NCI-H2196 (cell line): ENCODE data around the gene KCNB1.

Source experiments
- DNase-seq: peaks from one replicate; lab custom pipeline; 2025; ENCODE audit not compliant: unreplicated experiment; lab: John Stamatoyannopoulos, UW

The KCNB1 gene

DNA sequence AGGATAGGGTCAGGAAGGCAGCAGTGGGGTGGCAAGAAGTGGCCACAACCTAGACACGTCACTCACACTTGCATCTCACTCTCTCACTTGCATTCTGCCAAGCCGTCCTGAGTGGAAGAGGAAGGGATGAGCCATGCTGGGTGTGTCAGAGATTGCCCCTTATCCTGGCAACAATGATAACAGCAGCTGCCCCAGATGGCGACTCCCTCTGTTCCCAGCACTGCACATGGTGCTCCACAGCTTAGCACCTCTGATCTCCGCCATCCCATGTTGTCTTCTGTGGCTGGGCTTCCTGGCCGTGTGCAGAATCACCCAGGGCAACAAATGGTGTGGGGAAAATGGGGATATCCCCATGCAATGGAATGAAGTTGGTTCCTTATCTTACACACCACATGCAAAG is 11.1 kb downstream of the KCNB1 start:
- DNase-seq, result no peak

DNA sequence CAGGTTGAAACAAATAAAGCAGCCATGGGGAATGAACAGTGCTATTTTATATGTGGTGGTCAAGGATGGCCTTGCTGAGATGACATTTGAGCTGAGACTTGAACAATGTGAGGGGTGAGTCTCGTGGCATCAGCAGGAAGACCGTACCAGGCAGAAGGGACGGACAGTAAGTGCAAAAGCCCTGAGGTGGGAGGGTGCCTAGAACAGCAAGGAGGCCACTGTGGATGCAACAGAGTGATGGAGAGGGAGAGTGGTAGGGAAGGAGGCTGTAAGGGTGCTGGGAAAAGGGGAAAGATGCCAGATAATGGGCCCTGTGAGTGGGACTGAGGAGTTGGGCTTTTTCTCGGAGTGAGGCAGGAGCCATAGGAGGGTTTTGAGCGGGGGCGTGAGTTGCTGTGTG is 11.5 kb downstream of the KCNB1 start:
- no peak for DNase-seq

DNA sequence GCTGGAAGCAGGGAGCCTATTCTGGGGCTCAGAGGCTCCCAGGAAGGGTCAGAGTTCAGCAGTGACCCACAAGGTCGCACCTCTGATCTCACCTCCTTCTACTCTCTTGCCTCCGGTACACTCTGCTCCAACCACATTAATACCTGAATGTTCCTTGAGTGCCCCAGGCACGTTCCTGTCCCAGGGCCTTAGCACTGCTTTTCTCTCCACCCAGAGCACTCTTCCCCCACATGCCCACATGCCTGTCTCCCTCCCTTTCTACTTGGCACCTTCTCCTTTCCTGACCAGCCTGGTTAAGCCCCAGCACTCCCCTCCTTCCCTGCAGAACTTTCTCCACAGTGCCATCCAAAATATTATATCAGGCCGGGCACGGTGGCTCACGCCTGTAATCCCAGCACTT is 13.4 kb downstream of the KCNB1 start:
- DNase-seq, result no peak

DNA sequence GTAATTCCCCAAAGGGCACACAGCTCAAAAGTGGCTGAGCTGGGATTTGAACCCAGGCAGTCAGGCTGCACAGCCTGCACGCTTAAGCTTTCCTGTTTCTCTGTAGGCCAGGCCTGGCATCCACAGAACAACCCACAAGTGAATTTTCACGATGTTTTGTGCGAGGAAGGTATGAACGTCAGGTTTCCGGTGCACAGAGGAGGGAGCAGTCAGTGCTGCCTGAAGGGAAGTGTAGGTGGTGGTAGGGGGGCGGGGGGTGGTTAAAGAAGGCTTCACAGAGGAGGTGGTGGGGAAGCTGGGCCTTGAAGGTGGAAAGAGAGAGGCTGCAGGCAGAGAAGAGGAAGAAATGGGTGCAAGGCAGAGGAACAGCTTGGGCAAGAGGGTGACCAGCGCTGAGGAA is 14.1 kb downstream of the KCNB1 start:
- DNase-seq, result no peak

DNA sequence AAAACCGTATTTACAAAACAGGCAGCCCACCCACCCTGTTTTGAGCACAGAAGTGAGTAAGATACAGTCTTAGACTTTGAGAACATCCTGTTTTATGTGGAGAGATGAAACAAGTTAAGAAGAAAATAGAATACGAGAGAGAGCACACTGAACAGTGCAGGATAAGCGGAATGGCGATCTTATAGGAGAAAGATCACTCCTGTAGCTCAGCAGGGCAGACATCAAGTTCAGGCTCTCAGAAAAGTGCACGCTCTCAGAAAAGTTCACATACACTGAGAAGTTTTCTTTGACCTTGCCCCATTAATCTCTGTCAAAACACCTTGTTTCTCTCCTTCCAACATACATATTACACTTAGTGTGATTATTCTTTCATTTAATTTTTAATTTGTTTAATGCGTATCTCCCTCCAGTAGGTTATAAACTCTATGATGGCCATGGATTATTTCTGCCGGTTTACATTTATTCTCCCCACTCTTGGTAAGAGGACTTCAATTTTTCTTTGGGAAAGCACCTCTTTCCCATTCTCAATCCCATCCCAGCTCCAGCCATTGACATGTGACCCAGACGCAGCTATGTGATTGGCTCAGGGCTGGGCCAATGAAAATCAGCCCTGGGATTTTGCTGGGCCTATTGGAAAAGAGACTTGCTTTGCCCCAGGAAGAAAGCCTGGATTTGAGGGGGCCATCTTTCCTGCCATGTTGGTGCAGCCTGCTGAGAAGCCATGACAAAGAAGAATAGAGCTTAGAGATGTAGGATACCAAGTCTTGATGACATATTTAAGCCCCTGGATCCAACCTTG is 16.2 kb downstream of the KCNB1 start:
- DNase-seq, result no peak

DNA sequence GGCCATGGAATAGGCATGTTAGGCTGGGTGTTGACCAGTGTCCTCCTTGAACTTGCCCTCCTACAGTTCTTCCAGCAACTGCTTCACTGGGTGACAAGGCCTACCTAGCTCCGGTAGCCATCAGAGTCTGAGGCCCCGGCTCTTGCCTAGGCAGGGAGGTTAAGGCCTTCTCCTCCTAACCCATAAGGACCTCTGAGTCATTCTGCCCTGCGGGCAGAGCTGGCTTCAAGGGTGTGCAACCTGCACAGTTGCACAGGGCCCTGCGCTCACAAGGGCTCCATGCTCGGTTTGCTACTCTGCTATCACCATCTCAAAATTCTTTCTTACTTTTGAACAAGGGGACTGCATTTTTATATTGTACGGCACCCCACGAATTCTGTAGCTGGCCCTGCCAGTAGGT is 17.9 kb downstream of the KCNB1 start:
- DNase-seq, result no peak

DNA sequence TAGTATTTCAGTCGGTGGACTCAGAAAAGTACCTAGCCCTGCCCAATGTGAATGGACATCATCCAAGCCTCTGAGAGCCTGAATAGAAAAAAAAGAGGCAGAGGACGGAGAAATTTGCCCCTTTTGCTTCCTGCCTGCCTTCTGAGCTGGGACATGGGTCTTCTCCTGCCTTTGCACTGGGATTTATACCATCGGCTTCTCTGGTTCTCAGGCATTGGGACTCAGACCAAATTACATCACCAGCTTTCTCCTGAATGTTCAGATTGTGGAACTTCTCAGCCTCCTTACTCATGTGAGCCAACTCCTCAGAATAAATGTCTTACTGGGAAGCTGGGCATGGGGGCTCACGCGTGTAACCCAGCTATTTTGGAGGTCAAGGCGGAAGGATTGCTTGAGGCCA is 19.8 kb downstream of the KCNB1 start:
- no peak for DNase-seq

DNA sequence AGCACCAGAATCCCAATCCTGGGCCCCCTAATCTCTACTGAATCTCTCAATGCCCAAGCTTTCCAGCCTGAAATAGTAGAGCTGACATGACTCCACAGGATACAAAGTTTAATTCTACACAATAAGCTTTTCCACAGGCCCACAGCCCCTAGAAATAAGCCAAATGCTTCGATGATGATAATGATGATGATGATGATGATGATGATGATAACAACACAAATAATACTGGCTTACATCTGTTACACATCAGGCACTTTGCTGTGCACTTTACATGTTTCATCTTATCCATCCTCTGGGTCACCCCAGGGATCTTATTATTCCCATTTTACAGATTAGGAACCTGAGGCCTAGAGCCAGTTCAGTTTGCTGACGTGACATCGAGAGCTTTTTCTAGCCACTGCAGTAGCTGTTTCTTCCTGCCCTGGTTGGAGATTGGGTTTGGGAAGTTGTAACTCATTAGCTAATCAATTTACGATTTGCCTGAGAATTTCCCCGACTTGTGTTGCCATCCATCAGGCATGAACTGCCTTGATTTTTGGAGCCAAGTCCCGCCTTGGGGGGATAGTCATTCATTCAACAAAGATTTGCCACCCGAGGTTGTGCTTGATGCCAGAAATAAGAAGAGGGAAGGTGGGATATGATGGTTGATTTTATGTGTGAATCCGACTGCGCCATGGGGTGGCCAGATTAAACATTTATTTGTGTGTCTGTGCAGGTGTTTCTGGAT is 20.4 kb downstream of the KCNB1 start:
- no peak for DNase-seq

DNA sequence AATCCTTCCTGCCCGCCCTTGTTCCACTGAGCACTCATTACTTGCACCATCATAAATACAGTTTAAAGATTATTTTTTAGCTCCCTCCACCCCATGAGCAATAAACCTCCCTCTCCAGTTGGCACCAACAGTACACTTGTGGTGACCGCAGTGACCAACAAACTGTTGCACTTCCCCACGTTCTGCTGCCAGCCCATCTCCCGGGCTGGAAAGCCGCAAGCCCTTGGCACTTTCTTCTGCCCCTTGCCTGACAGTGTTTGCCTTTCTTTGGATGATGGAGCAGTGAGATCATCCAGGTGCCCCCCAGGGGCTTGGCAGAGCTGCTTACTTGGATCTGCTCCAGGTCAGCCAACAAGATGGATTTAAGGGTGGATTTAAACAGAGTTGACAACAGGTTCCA is 21.6 kb downstream of the KCNB1 start:
- peak; percentile 21 for DNase-seq

DNA sequence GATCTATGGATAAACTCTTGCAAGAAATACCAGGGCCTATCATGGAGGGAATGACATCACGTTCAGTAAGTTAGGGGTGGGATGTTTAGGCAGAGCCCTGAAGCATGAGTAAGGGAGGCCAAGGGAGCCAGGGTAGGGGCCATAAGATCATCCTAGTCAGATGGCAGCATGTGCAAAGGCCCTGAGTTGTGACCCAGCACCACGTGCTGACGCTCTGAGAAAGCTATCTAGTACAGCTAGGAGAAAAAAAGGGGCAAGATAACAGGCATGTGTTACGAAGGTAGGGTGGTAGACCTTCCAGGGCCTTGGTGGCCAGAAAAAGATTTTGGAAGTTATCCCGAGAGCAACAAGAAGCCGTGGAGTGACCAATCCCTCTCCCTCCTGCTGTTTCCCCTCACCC is 22.3 kb downstream of the KCNB1 start:
- no peak for DNase-seq

DNA sequence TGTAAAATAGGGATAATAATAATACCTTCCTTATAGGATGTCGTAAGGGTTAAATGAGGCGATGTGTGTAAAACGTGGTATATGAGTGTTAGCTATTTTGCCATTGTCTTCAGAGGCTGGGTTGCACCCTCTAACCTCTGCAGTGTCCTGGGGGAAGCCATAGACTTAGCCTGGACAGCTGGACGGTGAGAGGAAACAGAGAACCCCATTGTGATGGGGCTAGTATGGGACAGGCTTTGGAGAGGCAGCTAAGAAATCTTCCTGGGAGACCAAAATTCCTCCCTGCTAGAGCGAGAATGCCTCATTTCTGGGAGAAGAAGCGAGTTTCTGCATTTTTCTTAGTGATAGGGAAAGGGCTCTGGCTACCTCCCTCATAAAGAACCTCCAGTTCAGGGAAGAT is 22.8 kb downstream of the KCNB1 start:
- DNase-seq, result no peak

DNA sequence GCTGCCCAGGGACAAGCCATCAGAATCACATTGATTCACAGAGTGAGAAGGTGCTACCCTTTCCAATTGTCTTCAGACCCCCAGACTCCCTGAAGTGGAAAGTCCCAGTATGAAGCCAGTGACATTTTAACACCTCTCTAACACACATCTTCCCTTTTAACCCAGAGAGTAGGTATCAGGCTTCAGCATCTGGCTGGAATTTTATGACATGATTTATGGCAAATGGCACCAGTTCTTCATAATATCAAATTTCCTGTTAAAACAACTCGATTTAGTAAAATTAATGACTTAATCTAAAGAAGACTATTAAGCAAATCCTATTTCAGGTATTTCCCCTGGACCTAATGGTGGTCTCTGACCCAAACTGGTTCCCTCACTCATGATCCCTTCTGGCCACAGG is 25.0 kb downstream of the KCNB1 start:
- DNase-seq, result no peak

DNA sequence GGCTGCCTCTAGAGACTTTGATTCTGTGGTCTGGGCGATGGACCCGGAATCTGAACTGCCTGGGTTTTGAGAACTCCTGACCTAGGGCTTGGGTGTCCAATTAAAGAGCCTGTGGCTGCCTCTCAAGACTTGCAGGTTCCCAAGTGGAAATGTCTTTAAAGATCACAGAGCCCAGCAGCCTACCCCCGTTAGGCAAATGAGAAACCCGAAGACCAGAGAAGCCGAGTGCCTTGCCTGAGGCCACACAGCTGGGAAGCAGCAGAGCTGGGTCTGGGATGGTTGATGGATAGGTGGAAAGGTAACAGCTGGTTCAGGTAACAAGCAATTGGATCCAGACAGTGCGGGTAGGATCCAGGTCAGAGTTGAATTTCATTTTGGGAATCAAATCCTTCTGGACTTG is 25.8 kb downstream of the KCNB1 start:
- no peak for DNase-seq

DNA sequence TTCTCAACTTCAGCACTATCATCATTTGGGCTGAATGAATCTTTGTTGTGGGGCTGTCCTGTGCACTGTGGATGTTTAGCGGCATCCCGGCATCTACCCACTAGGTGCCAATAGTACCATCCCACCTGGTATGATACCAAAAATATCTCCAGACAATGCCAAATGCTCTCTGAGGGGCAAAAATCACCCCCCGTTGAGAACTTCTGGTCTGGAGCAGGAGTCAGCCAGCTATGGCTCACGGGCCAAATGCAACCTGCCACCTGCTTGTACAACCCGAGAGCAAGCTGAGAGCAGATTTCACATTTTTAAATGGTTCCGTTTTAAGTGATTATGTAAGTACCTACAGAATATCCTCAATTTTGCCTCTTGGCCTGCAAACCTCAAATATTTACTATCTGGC is 26.8 kb downstream of the KCNB1 start:
- DNase-seq, result no peak

DNA sequence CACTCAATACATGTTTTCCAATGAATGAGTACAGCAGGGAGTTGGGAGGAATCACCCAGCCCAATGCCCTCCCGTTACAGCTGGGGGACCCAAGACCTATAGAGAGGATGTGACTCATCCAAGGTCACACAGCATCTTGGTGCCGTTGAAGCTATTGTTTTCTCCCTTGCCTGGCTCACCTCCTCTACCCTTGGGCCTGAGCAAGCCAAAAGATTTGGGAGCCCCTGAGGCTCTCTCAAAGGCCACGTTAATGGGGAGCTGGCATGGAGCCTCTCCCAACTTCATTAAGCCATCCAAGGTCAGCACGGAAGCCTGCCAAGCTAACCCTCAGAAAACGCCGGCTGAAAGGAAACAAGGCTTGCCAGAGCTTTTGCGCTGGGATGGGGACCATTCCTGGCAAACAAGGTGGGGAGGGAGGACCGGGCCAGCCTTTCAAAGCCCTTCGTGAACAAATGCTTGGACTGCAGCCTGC is 30.4 kb downstream of the KCNB1 start:
- peak; percentile 30 for DNase-seq

DNA sequence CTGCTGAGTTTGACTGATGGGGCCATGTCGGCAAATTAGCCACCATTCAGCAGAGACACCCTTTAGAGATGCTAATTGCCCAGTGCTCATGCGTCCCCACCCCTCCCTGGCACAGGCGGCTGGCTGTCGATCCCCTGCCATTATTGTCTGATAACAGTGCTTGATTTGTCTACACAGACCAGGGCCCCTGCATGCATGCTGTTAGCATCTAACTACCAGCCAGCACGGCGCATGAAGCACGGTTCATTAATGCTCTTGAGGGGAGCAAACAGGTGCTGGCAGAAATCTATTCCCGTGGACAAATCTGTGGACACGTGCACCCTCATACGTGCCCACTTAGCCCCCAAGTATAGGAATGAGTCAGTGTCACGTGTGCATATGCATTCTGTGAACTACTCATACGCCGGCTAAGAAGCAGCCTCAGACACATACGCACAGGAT is 32.2 kb downstream of the KCNB1 start:
- no peak for DNase-seq

DNA sequence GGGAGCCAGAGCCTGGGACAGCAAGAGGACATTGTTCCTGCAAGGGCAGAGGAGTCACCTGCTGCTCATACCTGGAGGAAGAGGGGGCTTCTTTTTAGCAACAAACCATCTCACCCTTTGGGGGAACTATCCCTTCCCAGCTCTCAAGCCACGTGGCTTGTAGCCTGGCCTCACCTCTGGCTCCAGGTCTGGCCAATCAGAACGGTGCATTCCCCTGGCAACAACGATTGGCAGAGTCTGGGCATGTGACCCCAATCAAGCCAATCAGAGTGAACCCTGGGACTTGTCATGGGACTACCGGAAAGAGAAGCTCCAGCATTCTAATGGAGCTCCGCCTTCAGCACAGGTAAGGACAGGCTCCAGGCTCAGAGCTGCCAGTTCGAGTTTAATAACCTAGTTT is 33.6 kb downstream of the KCNB1 start:
- DNase-seq, result no peak

DNA sequence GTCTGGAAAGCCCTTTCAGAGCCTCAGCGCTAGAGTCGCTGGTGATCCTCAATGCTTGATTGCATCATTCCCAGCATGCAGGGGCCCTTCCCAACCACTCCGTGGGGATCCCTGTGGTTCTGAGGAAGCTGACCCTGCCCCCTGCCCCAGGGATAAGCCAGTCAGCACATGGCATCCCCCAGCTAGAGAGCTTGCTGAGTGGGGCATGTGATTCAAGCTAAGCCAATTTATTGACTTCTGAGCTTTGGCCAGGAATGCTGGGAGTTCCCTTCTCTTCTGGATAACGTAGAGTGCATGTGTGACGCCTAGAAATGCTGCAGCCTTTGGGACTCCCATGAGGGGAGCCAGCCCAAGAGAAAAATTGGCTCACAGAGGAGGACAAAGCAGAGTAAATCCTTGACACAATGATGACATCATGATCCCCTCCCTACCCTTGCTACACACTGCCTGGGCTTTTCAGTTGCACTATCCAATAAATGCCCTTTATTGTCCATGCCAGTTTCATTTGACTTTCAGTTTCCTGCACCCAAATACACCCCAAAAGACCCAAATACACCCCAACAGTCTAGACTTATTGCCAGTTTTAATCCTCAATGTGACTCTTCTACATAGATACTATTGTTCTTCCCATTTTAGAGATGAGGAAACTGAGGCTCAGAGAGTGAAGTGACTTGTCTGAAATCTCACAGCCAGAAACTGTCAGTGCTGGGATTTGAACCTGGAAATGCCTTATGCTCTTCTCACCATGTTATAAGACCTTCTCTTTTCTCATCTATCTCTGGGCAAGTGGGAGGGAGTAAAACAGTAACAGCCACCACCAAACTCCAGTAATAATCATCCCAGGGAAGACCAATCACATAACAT is 34.3 kb downstream of the KCNB1 start:
- no peak for DNase-seq

DNA sequence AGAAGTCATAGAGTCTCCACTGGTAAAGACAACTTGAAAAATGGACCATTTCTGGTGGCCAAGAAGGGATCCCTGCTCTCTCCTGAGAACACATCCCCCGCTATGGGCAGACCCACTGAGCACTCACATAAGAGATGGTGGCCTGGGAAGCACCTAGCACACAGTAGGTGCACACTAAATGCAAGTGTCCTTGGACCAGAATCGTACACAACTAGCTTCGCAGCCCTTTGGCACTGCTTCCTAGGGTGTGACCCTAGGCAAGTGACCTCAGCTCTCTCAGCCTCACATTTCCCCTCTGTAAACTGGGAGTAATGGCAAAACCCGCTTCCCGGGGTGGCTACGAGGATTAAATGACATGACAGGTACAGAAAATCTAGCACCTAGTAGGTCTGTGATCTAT is 35.1 kb downstream of the KCNB1 start:
- DNase-seq, result no peak

DNA sequence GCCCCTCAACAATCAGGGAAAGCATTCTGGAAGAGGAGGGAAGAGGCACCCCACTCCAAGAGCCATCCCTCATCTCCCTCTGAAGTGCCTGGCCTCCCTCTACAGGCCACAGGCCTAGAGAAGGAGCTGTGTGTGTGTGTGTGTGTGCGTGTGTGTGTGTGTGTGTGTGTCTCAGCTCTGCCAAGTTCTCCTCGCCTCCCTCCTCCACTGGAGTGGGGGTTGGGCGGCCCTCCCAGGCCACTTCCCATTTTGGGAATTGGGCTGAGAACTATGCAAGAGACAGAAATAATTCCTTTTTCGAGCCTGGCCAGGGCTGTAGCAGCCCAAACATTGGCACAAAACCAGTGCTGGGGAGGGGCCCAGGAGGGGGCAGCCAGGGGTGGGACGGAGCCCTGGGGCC is 35.7 kb downstream of the KCNB1 start:
- no peak for DNase-seq

DNA sequence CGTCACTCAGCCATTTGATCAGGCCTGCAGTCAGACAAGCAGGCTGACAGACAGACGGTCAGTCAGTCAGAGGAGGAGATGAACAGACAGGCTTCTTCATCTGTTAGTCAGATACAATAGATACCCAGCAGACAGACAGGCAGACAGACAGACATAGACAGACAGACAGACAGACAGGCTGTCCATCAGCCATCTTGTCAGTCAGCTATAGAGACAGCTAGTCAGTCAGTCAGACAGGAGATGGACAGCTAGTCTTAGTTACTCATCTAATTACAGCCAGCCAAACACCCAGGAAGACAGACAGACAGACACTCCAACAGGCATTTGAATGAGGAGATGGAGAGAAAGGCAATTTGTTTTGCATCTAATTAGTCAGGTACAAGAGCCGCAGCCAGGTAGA is 36.4 kb downstream of the KCNB1 start:
- no peak for DNase-seq

DNA sequence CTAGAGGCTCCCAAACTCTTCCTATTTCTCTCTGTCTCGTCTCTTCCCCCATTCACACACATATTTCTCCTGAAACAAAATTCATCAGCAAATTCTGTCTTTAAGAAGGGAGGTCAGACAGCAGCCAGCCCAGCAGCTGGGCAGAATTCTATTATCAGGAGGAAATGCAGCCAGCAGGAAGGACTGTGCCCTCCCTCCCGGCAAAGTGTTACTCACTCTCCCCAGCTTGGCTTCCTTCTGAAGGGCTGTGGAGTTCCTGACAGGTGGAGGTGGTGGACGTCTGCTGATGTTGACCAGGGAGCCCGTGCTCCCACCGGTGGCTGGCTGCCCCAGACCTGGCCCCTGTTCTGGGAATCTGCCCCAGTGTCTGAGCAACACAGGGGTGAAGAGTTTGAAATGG is 37.3 kb downstream of the KCNB1 start:
- no peak for DNase-seq
